IMR-90 (cell line): ENCODE results near the gene ANKRD65.

Experiments used
- BHLHE40 ChIP-seq: fragments of 150-350 bp; IDR thresholded peaks from 2 replicates; pipeline ENCODE4 v1.6.1; 2016; ENCODE audit warnings: mild to moderate bottlenecking, low read depth, low read length
- CEBPB ChIP-seq: IDR thresholded peaks from 2 replicates; pipeline ENCODE4 v1.6.1; 2012; ENCODE audit warnings: low read depth, low read length, improper control_type of control experiment
- CHD1 ChIP-seq: IDR thresholded peaks from 2 replicates; pipeline ENCODE4 v1.6.1; 2012; ENCODE audit warnings: low read depth, low read length, improper control_type of control experiment
- CTCF ChIP-seq: conservative IDR thresholded peaks from 2 replicates; pipeline ENCODE4 v1.5.1; 2012; ENCODE audit warnings: mild to moderate bottlenecking, low read depth, low read length, improper control_type of control experiment
- FOS ChIP-seq: fragments of 150-350 bp; IDR thresholded peaks from 2 replicates; pipeline ENCODE4 v1.6.1; 2016; ENCODE audit warnings: low read depth, low read length
- MAFK ChIP-seq: IDR thresholded peaks from 2 replicates; pipeline ENCODE4 v1.6.1; 2012; ENCODE audit warnings: low read depth, low read length, improper control_type of control experiment
- MAZ ChIP-seq: IDR thresholded peaks from 2 replicates; pipeline ENCODE4 v1.6.1; 2012; ENCODE audit warnings: low read depth, mild to moderate bottlenecking, low read length, improper control_type of control experiment, moderate library complexity, borderline replicate concordance
- MXI1 ChIP-seq: IDR thresholded peaks from 2 replicates; pipeline ENCODE4 v1.6.1; 2012; ENCODE audit warnings: low read depth, mild to moderate bottlenecking, low read length, moderate library complexity, borderline replicate concordance
- POLR2A ChIP-seq: IDR thresholded peaks from 2 replicates; pipeline ENCODE4 v1.6.1; 2012; ENCODE audit warnings: mild to moderate bottlenecking, low read depth, low read length
- RAD21 ChIP-seq: IDR thresholded peaks from 2 replicates; pipeline ENCODE4 v1.6.1; 2012; ENCODE audit warnings: low read length, improper control_type of control experiment
- SMC3 ChIP-seq: fragments of 150-350 bp; IDR thresholded peaks from 2 replicates; pipeline ENCODE4 v1.6.1; 2016; ENCODE audit warnings: low read depth, mild to moderate bottlenecking, antibody characterized with exemption, low read length, moderate library complexity
- USF2 ChIP-seq: fragments of 150-350 bp; IDR thresholded peaks from 2 replicates; pipeline ENCODE4 v1.6.1; 2017; ENCODE audit warnings: mild to moderate bottlenecking, antibody characterized with exemption, low read length, low read depth

GRCh38 chr1:1432274-1432950 is 11.3 kb upstream of the ANKRD65 start:
- TF ChIP-seq CTCF: no peak
- no peak for TF ChIP-seq POLR2A
- no peak for TF ChIP-seq SMC3
- TF ChIP-seq CEBPB: no peak
- no peak for TF ChIP-seq USF2
- TF ChIP-seq MAFK: no peak
- no peak for TF ChIP-seq RAD21
- no peak for TF ChIP-seq BHLHE40
- no peak for TF ChIP-seq MXI1
- TF ChIP-seq FOS: no peak
- TF ChIP-seq CHD1: no peak
- TF ChIP-seq MAZ: no peak
